IMR-90 (cell line): ENCODE measurements around the gene ZDHHC1. TPM values are rescaled to one million over a fixed set of nuclear protein-coding genes. Genes with fewer than 3 reads are reported as not detected.

ENCODE experiments used
- ATAC-seq: fragments of 200-7000 bp; cut with Tn5 transposase; 2 replicates; pipeline ENCODE4 v1.9.1; 2020; ENCODE audit warnings: low read depth, mild to moderate bottlenecking, moderate library complexity
- BruUV-seq: library from RNA; stranded (reverse); fragments of 400-500 nt; replicated peaks from 2 replicates; lab custom pipeline; 2021; lab: Mats Ljungman, UMichigan
- CTCF ChIA-PET: fragments of 300-600 bp; formaldehyde crosslinking; extraction: SDS; loops from one replicate; lab custom pipeline; 2021; ENCODE audit warnings: antibody characterized with exemption; lab: Yijun Ruan, JAX
- POLR2A ChIA-PET: fragments of 300-600 bp; sonication (Branson Sonifier 250); formaldehyde crosslinking; loops from one replicate; lab custom pipeline; 2022; ENCODE audit warnings: antibody characterized with exemption; ENCODE audit not compliant: unreplicated experiment; lab: Charles Lee
- DNase-seq: peaks from one replicate; pipeline ENCODE4 v3.0.0; 2013
- H2AFZ ChIP-seq: replicated peaks from 2 replicates; pipeline ENCODE3; 2013; ENCODE audit warnings: low read length, mild to moderate bottlenecking; ENCODE audit not compliant: poor library complexity
- H2AK5ac ChIP-seq: 2 replicates; pipeline ENCODE4 v1.6.1; 2013; ENCODE audit warnings: low read depth, low read length, inconsistent platforms
- H2AK9ac ChIP-seq: replicated peaks from 2 replicates; pipeline ENCODE3; 2013; ENCODE audit warnings: mild to moderate bottlenecking, low read depth, low read length, moderate library complexity; ENCODE audit not compliant: poor library complexity
- H2BK120ac ChIP-seq: 2 replicates; pipeline ENCODE4 v1.6.1; 2013; ENCODE audit warnings: low read depth, low read length, inconsistent platforms
- H2BK15ac ChIP-seq: 3 replicates; pipeline ENCODE4 v1.6.1; 2013; ENCODE audit warnings: low read depth, low read length, inconsistent platforms
- H2BK20ac ChIP-seq: 2 replicates; pipeline ENCODE4 v1.6.1; 2013; ENCODE audit warnings: low read depth, mild to moderate bottlenecking, inconsistent platforms, low read length, moderate library complexity
- H2BK5ac ChIP-seq: 2 replicates; pipeline ENCODE4 v1.6.1; 2013; ENCODE audit warnings: mild to moderate bottlenecking, low read depth, low read length, inconsistent platforms; ENCODE audit not compliant: poor library complexity, severe bottlenecking
- H3K14ac ChIP-seq: replicated peaks from 2 replicates; pipeline ENCODE4 v1.6.1; 2013; ENCODE audit warnings: low read depth, low read length, inconsistent platforms
- H3K18ac ChIP-seq: 2 replicates; pipeline ENCODE4 v1.6.1; 2013; ENCODE audit warnings: low read depth, low read length, control low read depth
- H3K23ac ChIP-seq: 2 replicates; pipeline ENCODE4 v1.6.1; 2013; ENCODE audit warnings: low read depth, low read length, inconsistent platforms
- H3K27ac ChIP-seq: 2 replicates; pipeline ENCODE4 v1.5.1; 2013; ENCODE audit warnings: mild to moderate bottlenecking, control low read depth, low read length; ENCODE audit not compliant: insufficient read depth
- H3K27me3 ChIP-seq: 2 replicates; pipeline ENCODE4 v1.6.1; 2013; ENCODE audit warnings: low read length; ENCODE audit not compliant: control insufficient read depth, insufficient read depth
- H3K36me3 ChIP-seq: 2 replicates; pipeline ENCODE4 v1.6.1; 2013; ENCODE audit warnings: low read length, mixed read lengths; ENCODE audit not compliant: control insufficient read depth, insufficient read depth
- H3K4ac ChIP-seq: 2 replicates; pipeline ENCODE4 v1.6.1; 2013; ENCODE audit warnings: low read depth, low read length, inconsistent platforms
- H3K4me1 ChIP-seq: 2 replicates; pipeline ENCODE4 v1.6.1; 2013; ENCODE audit warnings: low read length, mixed read lengths; ENCODE audit not compliant: control insufficient read depth, insufficient read depth
- H3K4me2 ChIP-seq: 2 replicates; pipeline ENCODE4 v1.6.1; 2013; ENCODE audit warnings: low read depth, mild to moderate bottlenecking, control low read depth, low read length, moderate library complexity
- H3K4me3 ChIP-seq: 2 replicates; pipeline ENCODE4 v1.5.1; 2013; ENCODE audit warnings: low read depth, mild to moderate bottlenecking, control low read depth, low read length, moderate library complexity; ENCODE audit not compliant: insufficient read depth
- H3K56ac ChIP-seq: 2 replicates; pipeline ENCODE4 v1.6.1; 2013; ENCODE audit warnings: low read length, inconsistent platforms; ENCODE audit not compliant: insufficient read depth; ENCODE audit errors: extremely low read depth
- H3K79me1 ChIP-seq, 2 experiments: 2 replicates each; pipeline ENCODE4 v1.6.1; 2013; ENCODE audit warnings: low read length in 2 of 2, inconsistent platforms in 1 of 2, low read depth in 1 of 2
- H3K9ac ChIP-seq: 2 replicates; pipeline ENCODE4 v1.6.1; 2013; ENCODE audit warnings: low read depth, low read length, control low read depth
- H3K9me1 ChIP-seq: 2 replicates; pipeline ENCODE4 v1.6.1; 2013; ENCODE audit warnings: low read length, inconsistent platforms; ENCODE audit not compliant: insufficient read depth
- H3K9me3 ChIP-seq: 2 replicates; pipeline ENCODE4 v1.6.1; 2013; ENCODE audit warnings: low read length; ENCODE audit not compliant: control insufficient read depth, insufficient read depth
- H4K20me1 ChIP-seq: 2 replicates; pipeline ENCODE4 v1.6.1; 2013; ENCODE audit warnings: low read length, inconsistent platforms; ENCODE audit not compliant: insufficient read depth
- H4K5ac ChIP-seq: 2 replicates; pipeline ENCODE4 v1.6.1; 2013; ENCODE audit warnings: mild to moderate bottlenecking, low read depth, low read length, control low read depth
- H4K8ac ChIP-seq, 2 experiments: 2 replicates each; pipeline ENCODE4 v1.6.1; 2013; ENCODE audit warnings: low read depth in 2 of 2, low read length in 2 of 2, control low read depth in 1 of 2, inconsistent platforms in 1 of 2
- H4K91ac ChIP-seq: 2 replicates; pipeline ENCODE4 v1.6.1; 2013; ENCODE audit warnings: low read depth, low read length, inconsistent platforms; ENCODE audit not compliant: insufficient read depth
- BHLHE40 ChIP-seq: fragments of 150-350 bp; IDR thresholded peaks from 2 replicates; pipeline ENCODE4 v1.6.1; 2016; ENCODE audit warnings: mild to moderate bottlenecking, low read depth, low read length
- MXI1 ChIP-seq: IDR thresholded peaks from 2 replicates; pipeline ENCODE4 v1.6.1; 2012; ENCODE audit warnings: low read depth, mild to moderate bottlenecking, low read length, moderate library complexity, borderline replicate concordance
- NFE2L2 ChIP-seq: fragments of 150-350 bp; IDR thresholded peaks from 2 replicates; pipeline ENCODE4 v1.6.1; 2016; ENCODE audit warnings: low read depth, mild to moderate bottlenecking, low read length
- POLR2A ChIP-seq: IDR thresholded peaks from 2 replicates; pipeline ENCODE4 v1.6.1; 2012; ENCODE audit warnings: mild to moderate bottlenecking, low read depth, low read length
- RAD21 ChIP-seq: IDR thresholded peaks from 2 replicates; pipeline ENCODE4 v1.6.1; 2012; ENCODE audit warnings: low read length, improper control_type of control experiment
- SMC3 ChIP-seq: fragments of 150-350 bp; IDR thresholded peaks from 2 replicates; pipeline ENCODE4 v1.6.1; 2016; ENCODE audit warnings: low read depth, mild to moderate bottlenecking, antibody characterized with exemption, low read length, moderate library complexity
- WGBS, 2 experiments: methylation state at CpG; one replicate each; pipeline versions ENCODE4 v1.1.5 to v1.1.7; 2013; ENCODE audit warnings: missing lambda C conversion rate in 2 of 2; ENCODE audit not compliant: insufficient read length in 1 of 2; ENCODE audit errors: extremely low coverage in 2 of 2; 5-methylcytosine and 5-hydroxymethylcytosine counted together
- dilution Hi-C: fragments of 300-500 bp; cut with HindIII; formaldehyde crosslinking; loops from one replicate; pipeline ENCODE4 v1.14.3; 2018; ENCODE audit warnings: low sequenced_read_pairs; ENCODE audit not compliant: unreplicated experiment
- in situ Hi-C: fragments of 300-500 bp; cut with MboI; formaldehyde crosslinking; loops from 3 replicates; pipeline ENCODE4 v1.14.3; 2019; ENCODE audit warnings: low sequenced_read_pairs, inconsistent platforms, mixed read lengths
- intact Hi-C: fragments of 100-400 bp; cut with micrococcal nuclease; formaldehyde crosslinking; loops from 2 replicates; pipeline ENCODE4 v1.10.0; 2022
- polyA plus RNA-seq, 3 experiments: library from polyadenylated mRNA; depleted of rRNA; stranded (reverse); fragments of >200 nt; gene quantifications; 2 replicates each; pipeline ENCODE4 v1.2.3, GENCODE V29; 2012; ENCODE audit warnings: low replicate concordance in 1 of 3
- total RNA-seq: library from RNA; depleted of rRNA; stranded (reverse); fragments of >200 nt; gene quantifications from 2 replicates; pipeline ENCODE4 v1.2.3, GENCODE V29; 2012
- TF ChIP-seq, protein P1 (sequence below): fragments of 150-350 bp; IDR thresholded peaks from 2 replicates; pipeline ENCODE4 v1.6.1; 2017; ENCODE audit warnings: mild to moderate bottlenecking, antibody characterized with exemption, low read length, low read depth

Gene ZDHHC1
- total and polyA plus RNA-seq, 2 of the 4 experiments (the other 2 are of a cell fraction): 2.0 to 5.9 TPM

- Histone ChIP-seq H3K9me3 (no peaks in the 10 kb centered on the region), H3K18ac (no peak overlapping the region), H3K4me3 (no peak overlapping the region), H2BK15ac (no peak overlapping the region), H3K4me1 (peaks cover 35% of the 10 kb centered on the region), H2BK20ac (no peak overlapping the region), H3K79me1 (peaks cover 0 to 57% of the 10 kb centered on the region in 2 experiments; a peak in 2 of 4 replicates), H3K4ac (no peak overlapping the region), H3K23ac (no peak overlapping the region), H2BK120ac (no peak overlapping the region), H4K5ac (no peak overlapping the region), H3K27me3 (no peaks in the 10 kb centered on the region), H4K8ac (no peak overlapping the region), H3K27ac (no peak overlapping the region), H2AK9ac (peak overlapping the region; percentile 9), H2BK5ac (no peak overlapping the region), H4K20me1 (peaks cover 50% of the 10 kb centered on the region), H2AK5ac (no peak overlapping the region), H4K91ac (no peak overlapping the region), H3K4me2 (no peak overlapping the region), H3K56ac (no peak overlapping the region), H2AFZ (no peak overlapping the region), H3K14ac (no peak overlapping the region), H3K36me3 (peaks cover 28% of the 10 kb centered on the region), H3K9ac (no peak overlapping the region), H3K9me1 (peaks cover 6% of the 10 kb centered on the region; the same call in 1 of the 2 replicates)
- dilution Hi-C loops (no loop called here), in situ Hi-C loops (no loop called here), intact Hi-C loops (no loop called here)
- DNase-seq (no peak), ATAC-seq (no peak)
- no TSS peak for BruUV-seq
- no peak for TF ChIP-seq NFE2L2
- TF ChIP-seq POLR2A: no peak
- TF ChIP-seq BHLHE40: no peak
- TF ChIP-seq RAD21: no peak
- no peak for TF ChIP-seq MXI1
- TF ChIP-seq, protein P1, sequence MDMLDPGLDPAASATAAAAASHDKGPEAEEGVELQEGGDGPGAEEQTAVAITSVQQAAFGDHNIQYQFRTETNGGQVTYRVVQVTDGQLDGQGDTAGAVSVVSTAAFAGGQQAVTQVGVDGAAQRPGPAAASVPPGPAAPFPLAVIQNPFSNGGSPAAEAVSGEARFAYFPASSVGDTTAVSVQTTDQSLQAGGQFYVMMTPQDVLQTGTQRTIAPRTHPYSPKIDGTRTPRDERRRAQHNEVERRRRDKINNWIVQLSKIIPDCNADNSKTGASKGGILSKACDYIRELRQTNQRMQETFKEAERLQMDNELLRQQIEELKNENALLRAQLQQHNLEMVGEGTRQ: no peak
- no peak for TF ChIP-seq SMC3
- POLR2A ChIA-PET: no interaction called here
- WGBS, 2 experiments: 95% methylated on average over 9 of the region's 13 CpGs; no CpG with 5 or more reads in 1 of the 2 experiments
- CTCF ChIA-PET: no interaction called here
These were observed 26.4 kb upstream of the ZDHHC1 start for GRCh38 chr16:67442581-67443255.
